K562 (cell line): ENCODE results near the gene PRTFDC1. TPM values are rescaled to one million over a fixed set of nuclear protein-coding genes. Genes with fewer than 3 reads are reported as not detected.
A peak's percentile ranks its signal among the peaks of the same experiment; 100 is the strongest.

Experiments used
- CBX1 ChIP-seq: sonication (generic); IDR thresholded peaks from 2 replicates; pipeline ENCODE4 v1.6.1; 2016; ENCODE audit warnings: antibody characterized with exemption, low read depth, mild to moderate bottlenecking
- EHMT2 ChIP-seq: fragments of 450-650 bp; IDR thresholded peaks from 2 replicates; pipeline ENCODE4 v1.6.1; 2018; ENCODE audit warnings: antibody characterized with exemption
- ELF4 ChIP-seq: fragments of 450-650 bp; formaldehyde crosslinking; IDR thresholded peaks from 2 replicates; pipeline ENCODE4 v1.4.0; 2022; ENCODE audit warnings: missing genetic modification characterization
- EP400 ChIP-seq: fragments of 450-650 bp; IDR thresholded peaks from 2 replicates; pipeline ENCODE4 v1.6.1; 2017; ENCODE audit warnings: antibody characterized with exemption, mild to moderate bottlenecking, moderate library complexity
- LCOR ChIP-seq: sonication (generic); formaldehyde crosslinking; IDR thresholded peaks from 2 replicates; pipeline ENCODE4 v1.8.0; 2022; ENCODE audit warnings: mild to moderate bottlenecking, missing genetic modification reagents
- MCM3 ChIP-seq: fragments of 450-650 bp; IDR thresholded peaks from 2 replicates; pipeline ENCODE4 v1.6.1; 2016
- MTA3 ChIP-seq: fragments of 450-650 bp; formaldehyde crosslinking; IDR thresholded peaks from 2 replicates; pipeline ENCODE4 v1.6.1; 2017; ENCODE audit warnings: mild to moderate bottlenecking, borderline replicate concordance
- NFATC3 ChIP-seq: fragments of 450-650 bp; IDR thresholded peaks from 2 replicates; pipeline ENCODE4 v1.6.1; 2017; ENCODE audit warnings: mild to moderate bottlenecking
- PURB ChIP-seq: sonication (generic); formaldehyde crosslinking; IDR thresholded peaks from 2 replicates; pipeline ENCODE4 v1.9.0; 2021; ENCODE audit warnings: low read depth, mild to moderate bottlenecking, missing genetic modification reagents
- SLC30A9 ChIP-seq: fragments of 250-450 bp; sonication (Bioruptor Pico); IDR thresholded peaks from 2 replicates; pipeline ENCODE4 v1.8.0; 2022; ENCODE audit warnings: mild to moderate bottlenecking, moderate library complexity
- TFE3 ChIP-seq: fragments of 450-650 bp; formaldehyde crosslinking; IDR thresholded peaks from 2 replicates; pipeline ENCODE4 v1.4.0; 2020; ENCODE audit warnings: mild to moderate bottlenecking, mixed read lengths
- polyA plus RNA-seq, 8 experiments: library from polyadenylated mRNA; depleted of rRNA in 4 of 8; stranded (reverse) in 5 of 8; unstranded in 3 of 8; fragments of >200 nt; fragmentation: Nextera tagmentation in 2 of 8; fragmentation: Illumina TruSeq in 1 of 8; extraction: Ambion mirVana in 2 of 8; extraction: Trizol in 1 of 8; gene quantifications; 2 replicates each; pipeline versions ENCODE4 v1.2.1 to v1.2.3, GENCODE V29; 2011 to 2014; ENCODE audit warnings: inconsistent platforms in 1 of 8, missing spikeins in 1 of 8
- total RNA-seq, 7 experiments: library from RNA; depleted of rRNA in 6 of 7; stranded (reverse); fragments of >200 nt in 6 of 7; fragmentation: Illumina TruSeq in 2 of 7; extraction: Trizol in 2 of 7; gene quantifications; 2 replicates each; pipeline versions ENCODE4 v1.2.1 to v1.2.3, GENCODE V29; 2011 to 2021; ENCODE audit warnings: low replicate concordance in 1 of 7
- TF ChIP-seq, protein P1 (sequence below): fragments of 450-650 bp; IDR thresholded peaks from 2 replicates; pipeline ENCODE4 v1.6.1; 2016; ENCODE audit warnings: low read depth
- TF ChIP-seq, protein P2 (sequence below): fragments of 250-450 bp; sonication (Bioruptor Pico); IDR thresholded peaks from 2 replicates; pipeline ENCODE4 v1.8.0; 2021; ENCODE audit warnings: moderate library complexity, mild to moderate bottlenecking, inconsistent platforms
- TF ChIP-seq, protein P3 (sequence below), 2 experiments: fragments of 450-650 bp in 1 of 2; sonication (generic) in 1 of 2; formaldehyde crosslinking in 1 of 2; IDR thresholded peaks in 1 of 2; conservative IDR thresholded peaks in 1 of 2; 2 replicates each; pipeline versions ENCODE4 v1.6.1 to v1.8.1; 2016 to 2023; ENCODE audit warnings: mild to moderate bottlenecking in 2 of 2, moderate library complexity in 2 of 2, inconsistent platforms in 1 of 2, missing genetic modification reagents in 1 of 2
- TF ChIP-seq, protein P4 (sequence below): sonication (generic); formaldehyde crosslinking; IDR thresholded peaks from 2 replicates; pipeline ENCODE4 v1.8.1; 2022; ENCODE audit warnings: missing genetic modification reagents

The PRTFDC1 gene
- total and polyA plus RNA-seq, 9 of the 15 experiments (the other 6 are each of a cell fraction or from before 2014, with no cell fraction given), result 7.0 to 27.6 (median 10.0) TPM

- TF ChIP-seq, protein P1, sequence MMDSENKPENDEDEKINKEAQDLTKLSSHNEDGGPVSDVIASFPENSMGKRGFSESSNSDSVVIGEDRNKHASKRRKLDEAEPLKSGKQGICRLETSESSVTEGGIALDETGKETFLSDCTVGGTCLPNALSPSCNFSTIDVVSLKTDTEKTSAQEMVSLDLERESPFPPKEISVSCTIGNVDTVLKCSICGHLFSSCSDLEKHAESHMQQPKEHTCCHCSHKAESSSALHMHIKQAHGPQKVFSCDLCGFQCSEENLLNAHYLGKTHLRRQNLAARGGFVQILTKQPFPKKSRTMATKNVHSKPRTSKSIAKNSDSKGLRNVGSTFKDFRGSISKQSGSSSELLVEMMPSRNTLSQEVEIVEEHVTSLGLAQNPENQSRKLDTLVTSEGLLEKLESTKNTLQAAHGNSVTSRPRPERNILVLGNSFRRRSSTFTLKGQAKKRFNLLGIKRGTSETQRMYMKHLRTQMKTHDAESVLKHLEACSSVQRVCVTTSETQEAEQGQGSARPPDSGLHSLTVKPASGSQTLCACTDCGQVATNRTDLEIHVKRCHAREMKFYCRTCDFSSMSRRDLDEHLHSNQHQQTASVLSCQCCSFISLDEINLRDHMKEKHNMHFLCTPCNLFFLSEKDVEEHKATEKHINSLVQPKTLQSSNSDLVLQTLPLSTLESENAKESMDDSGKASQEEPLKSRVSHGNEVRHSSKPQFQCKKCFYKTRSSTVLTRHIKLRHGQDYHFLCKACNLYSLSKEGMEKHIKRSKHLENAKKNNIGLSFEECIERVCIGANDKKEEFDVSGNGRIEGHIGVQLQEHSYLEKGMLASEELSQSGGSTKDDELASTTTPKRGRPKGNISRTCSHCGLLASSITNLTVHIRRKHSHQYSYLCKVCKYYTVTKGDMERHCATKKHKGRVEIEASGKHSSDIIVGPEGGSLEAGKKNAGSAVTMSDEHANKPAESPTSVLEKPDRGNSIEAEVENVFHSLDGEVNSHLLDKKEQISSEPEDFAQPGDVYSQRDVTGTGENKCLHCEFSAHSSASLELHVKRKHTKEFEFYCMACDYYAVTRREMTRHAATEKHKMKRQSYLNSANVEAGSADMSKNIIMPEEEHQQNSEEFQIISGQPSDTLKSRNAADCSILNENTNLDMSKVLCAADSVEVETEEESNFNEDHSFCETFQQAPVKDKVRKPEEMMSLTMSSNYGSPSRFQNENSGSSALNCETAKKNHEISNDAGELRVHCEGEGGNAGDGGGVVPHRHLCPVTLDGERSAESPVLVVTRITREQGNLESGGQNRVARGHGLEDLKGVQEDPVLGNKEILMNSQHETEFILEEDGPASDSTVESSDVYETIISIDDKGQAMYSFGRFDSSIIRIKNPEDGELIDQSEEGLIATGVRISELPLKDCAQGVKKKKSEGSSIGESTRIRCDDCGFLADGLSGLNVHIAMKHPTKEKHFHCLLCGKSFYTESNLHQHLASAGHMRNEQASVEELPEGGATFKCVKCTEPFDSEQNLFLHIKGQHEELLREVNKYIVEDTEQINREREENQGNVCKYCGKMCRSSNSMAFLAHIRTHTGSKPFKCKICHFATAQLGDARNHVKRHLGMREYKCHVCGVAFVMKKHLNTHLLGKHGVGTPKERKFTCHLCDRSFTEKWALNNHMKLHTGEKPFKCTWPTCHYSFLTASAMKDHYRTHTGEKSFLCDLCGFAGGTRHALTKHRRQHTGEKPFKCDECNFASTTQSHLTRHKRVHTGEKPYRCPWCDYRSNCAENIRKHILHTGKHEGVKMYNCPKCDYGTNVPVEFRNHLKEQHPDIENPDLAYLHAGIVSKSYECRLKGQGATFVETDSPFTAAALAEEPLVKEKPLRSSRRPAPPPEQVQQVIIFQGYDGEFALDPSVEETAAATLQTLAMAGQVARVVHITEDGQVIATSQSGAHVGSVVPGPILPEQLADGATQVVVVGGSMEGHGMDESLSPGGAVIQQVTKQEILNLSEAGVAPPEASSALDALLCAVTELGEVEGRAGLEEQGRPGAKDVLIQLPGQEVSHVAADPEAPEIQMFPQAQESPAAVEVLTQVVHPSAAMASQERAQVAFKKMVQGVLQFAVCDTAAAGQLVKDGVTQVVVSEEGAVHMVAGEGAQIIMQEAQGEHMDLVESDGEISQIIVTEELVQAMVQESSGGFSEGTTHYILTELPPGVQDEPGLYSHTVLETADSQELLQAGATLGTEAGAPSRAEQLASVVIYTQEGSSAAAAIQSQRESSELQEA, result no peak
- no peak for TF ChIP-seq PURB
- peak; percentile 43; the same call in 1 of the 2 replicates for TF ChIP-seq ELF4 (CRISPR knock-in tag)
- no peak for TF ChIP-seq SLC30A9 (CRISPR knock-in tag)
- no peak for TF ChIP-seq CBX1
- TF ChIP-seq, protein P2, sequence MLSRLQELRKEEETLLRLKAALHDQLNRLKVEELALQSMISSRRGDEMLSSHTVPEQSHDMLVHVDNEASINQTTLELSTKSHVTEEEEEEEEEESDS, result no peak
- peak; percentile 79 for TF ChIP-seq EP400
- TF ChIP-seq, protein P3, sequence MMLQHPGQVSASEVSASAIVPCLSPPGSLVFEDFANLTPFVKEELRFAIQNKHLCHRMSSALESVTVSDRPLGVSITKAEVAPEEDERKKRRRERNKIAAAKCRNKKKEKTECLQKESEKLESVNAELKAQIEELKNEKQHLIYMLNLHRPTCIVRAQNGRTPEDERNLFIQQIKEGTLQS (IDR thresholded peaks at IDR 0.05), result peak; percentile 94
- TF ChIP-seq, protein P3 (CRISPR knock-in tag; conservative IDR thresholded peaks at IDR 0.05), result 0 out of 2 replicates have a peak, but pooled peaks have one; percentile 35
- peak; percentile 94 for TF ChIP-seq MTA3
- TF ChIP-seq LCOR, result peak; percentile 65; the same call in 1 of the 2 replicates
- TF ChIP-seq, protein P4, sequence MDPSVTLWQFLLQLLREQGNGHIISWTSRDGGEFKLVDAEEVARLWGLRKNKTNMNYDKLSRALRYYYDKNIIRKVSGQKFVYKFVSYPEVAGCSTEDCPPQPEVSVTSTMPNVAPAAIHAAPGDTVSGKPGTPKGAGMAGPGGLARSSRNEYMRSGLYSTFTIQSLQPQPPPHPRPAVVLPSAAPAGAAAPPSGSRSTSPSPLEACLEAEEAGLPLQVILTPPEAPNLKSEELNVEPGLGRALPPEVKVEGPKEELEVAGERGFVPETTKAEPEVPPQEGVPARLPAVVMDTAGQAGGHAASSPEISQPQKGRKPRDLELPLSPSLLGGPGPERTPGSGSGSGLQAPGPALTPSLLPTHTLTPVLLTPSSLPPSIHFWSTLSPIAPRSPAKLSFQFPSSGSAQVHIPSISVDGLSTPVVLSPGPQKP (CRISPR knock-in tag), result no peak
- TF ChIP-seq MCM3, result no peak
- TF ChIP-seq EHMT2, result peak; percentile 61; the same call in 1 of the 2 replicates
- TF ChIP-seq TFE3, result no peak
- TF ChIP-seq NFATC3, result no peak
Observed at GRCh38 chr10:24920907-24921881, 31.2 kb downstream of the PRTFDC1 start (continued).
